Small intestine (tissue), 7 donors: ENCODE data around the gene GSG1L2. TPM values are rescaled to one million over a fixed set of nuclear protein-coding genes. Genes with fewer than 3 reads are reported as not detected.

Experiments
- DNase-seq, 2 donors: peaks; one replicate each; pipeline versions ENCODE4 v3.0.0 to v3.0.0-alpha.2; 2013
- FAIRE-seq: peaks from 2 replicates; lab custom pipeline; 2012; peaks lifted over from hg19 to GRCh38; lab: Jason Lieb, UNC
- H3K27ac ChIP-seq, 3 donors: one replicate each; pipeline ENCODE4 v1.5.1; 2013; ENCODE audit warnings: low read length in 2 of 3, mild to moderate bottlenecking in 2 of 3, control low read depth in 1 of 3, inconsistent platforms in 1 of 3, low read depth in 1 of 3, moderate library complexity in 1 of 3
- H3K27me3 ChIP-seq, 3 donors: one replicate each; pipeline ENCODE4 v1.6.1; 2013; ENCODE audit warnings: low read length in 3 of 3, inconsistent platforms in 1 of 3; ENCODE audit not compliant: control insufficient read depth in 3 of 3, insufficient read depth in 3 of 3
- H3K36me3 ChIP-seq, 3 donors: one replicate each; pipeline ENCODE4 v1.6.1; 2013; ENCODE audit warnings: low read length in 3 of 3, inconsistent platforms in 1 of 3, low read depth in 1 of 3, mild to moderate bottlenecking in 1 of 3, moderate library complexity in 1 of 3; ENCODE audit not compliant: control insufficient read depth in 3 of 3, insufficient read depth in 2 of 3
- H3K4me1 ChIP-seq, 3 donors: one replicate each; pipeline ENCODE4 v1.6.1; 2013; ENCODE audit warnings: low read length in 2 of 3, inconsistent platforms in 1 of 3, low read depth in 1 of 3, mild to moderate bottlenecking in 1 of 3, moderate library complexity in 1 of 3; ENCODE audit not compliant: control insufficient read depth in 3 of 3, insufficient read depth in 2 of 3
- H3K4me3 ChIP-seq, 3 donors: one replicate each; pipeline ENCODE4 v1.5.1; 2013; ENCODE audit warnings: low read length in 3 of 3, control low read depth in 1 of 3, inconsistent platforms in 1 of 3, low read depth in 1 of 3, mild to moderate bottlenecking in 1 of 3, moderate library complexity in 1 of 3
- H3K9me3 ChIP-seq, 2 donors: one replicate each; pipeline ENCODE4 v1.6.1; 2013; ENCODE audit warnings: low read depth in 1 of 2, low read length in 1 of 2; ENCODE audit not compliant: control insufficient read depth in 2 of 2, insufficient read depth in 1 of 2
- WGBS, 3 donors: extraction: QIAGEN DNeasy Blood & Tissue Kit; methylation state at CpG; one replicate each; pipeline ENCODE4 v1.1.7; 2013; 5-methylcytosine and 5-hydroxymethylcytosine counted together
- polyA plus RNA-seq, 4 donors: library from polyadenylated mRNA; stranded (reverse) in 3 of 4; unstranded in 1 of 4; fragments of 200-250 nt in 3 of 4; fragments of 120-200 nt in 1 of 4; gene quantifications; one replicate each; pipeline versions ENCODE4 v1.2.1 to v1.2.3, GENCODE V29; 2013
- donor health status: healthy with polysubstance abuse.
- donor health status: control.
- donor health status: control.
- donor health status: Bipolar disorder and iron deficiency.
- donor health status: healthy.

GSG1L2 gene
- polyA plus RNA-seq, 4 donors = not detected

DNA sequence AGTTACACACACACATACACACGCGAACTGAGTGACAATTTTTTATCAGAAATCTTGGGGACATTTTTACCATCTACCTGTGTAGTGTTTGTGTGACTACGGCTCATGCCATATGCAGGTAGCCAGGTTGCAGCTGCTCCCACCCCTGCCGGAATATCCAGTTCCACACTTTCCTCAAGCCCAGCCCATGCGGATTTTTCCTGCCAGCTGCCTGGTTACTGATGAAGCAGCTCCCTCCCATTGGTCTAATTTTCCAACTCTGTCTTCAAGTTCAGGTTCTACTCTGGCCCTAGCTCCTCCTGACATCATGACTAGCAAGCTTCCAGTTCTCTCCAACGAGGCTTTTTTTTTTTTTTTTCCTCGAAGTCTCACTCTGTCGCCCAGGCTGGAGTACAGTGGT, 4.8 kb downstream of the GSG1L2 start:
- Histone ChIP-seq H3K27ac (no peak overlapping the region), H3K9me3 (no peaks in the 10 kb centered on the region), H3K4me1 (no peaks in the 10 kb centered on the region), H3K4me3 (no peak overlapping the region), H3K36me3 (no peaks in the 10 kb centered on the region), H3K27me3 (no peaks in the 10 kb centered on the region)
- WGBS, 3 donors = 39 to 49% (median 44%) methylated on average over 8 of the region's 8 CpGs
- DNase-seq = peak; percentile 21 to 62
- no peak for FAIRE-seq

DNA sequence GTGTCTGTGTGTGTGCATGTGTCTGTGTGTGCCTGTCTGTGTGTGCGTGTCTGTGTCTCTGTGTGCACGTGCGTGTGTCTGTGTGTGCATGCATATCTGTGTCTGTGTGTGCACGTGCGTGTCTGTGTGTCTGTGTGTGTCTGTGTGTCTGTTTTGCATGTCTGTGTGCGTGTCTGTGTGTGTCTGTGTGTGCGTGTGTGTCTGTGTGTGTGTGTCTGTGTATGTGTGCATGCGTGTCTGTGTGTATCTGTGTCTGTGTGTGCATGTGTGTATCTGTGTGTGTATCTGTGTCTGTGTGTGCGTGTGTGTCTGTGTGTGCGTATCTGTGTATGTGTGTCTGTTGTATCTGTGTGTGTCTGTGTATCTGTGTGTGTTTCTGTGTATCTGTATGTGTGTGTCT, 5.4 kb downstream of the GSG1L2 start:
- no peak overlapping the region for H3K4me3 ChIP-seq
- no peaks in the 10 kb centered on the region for H3K36me3 ChIP-seq
- DNase-seq = no peak
- H3K9me3 ChIP-seq = no peaks in the 10 kb centered on the region
- peaks cover 0 to 1% (median 0%) of the 10 kb centered on the region in 3 donors for H3K27me3 ChIP-seq
- 75 to 82% (median 78%) methylated on average over 10 of the region's 10 CpGs for WGBS, 3 donors
- no peak overlapping the region for H3K27ac ChIP-seq
- FAIRE-seq = no peak
- no peaks in the 10 kb centered on the region for H3K4me1 ChIP-seq

GRCh38 chr17:9814337-9814945, 7.4 kb downstream of the GSG1L2 start:
- no peak for DNase-seq
- Histone ChIP-seq H3K4me1 (no peaks in the 10 kb centered on the region), H3K27me3 (peaks cover 0 to 2% (median 0%) of the 10 kb centered on the region in 3 donors), H3K4me3 (no peak overlapping the region), H3K36me3 (no peaks in the 10 kb centered on the region), H3K9me3 (no peaks in the 10 kb centered on the region), H3K27ac (no peak overlapping the region)
- WGBS, 3 donors = 80 to 86% (median 84%) methylated on average over 14 of the region's 14 CpGs
- no peak for FAIRE-seq

GRCh38 chr17:9813166-9813565, 8.7 kb downstream of the GSG1L2 start:
- no peak overlapping the region for H3K4me3 ChIP-seq
- H3K9me3 ChIP-seq = no peaks in the 10 kb centered on the region
- H3K27me3 ChIP-seq = peaks cover 0 to 2% (median 0%) of the 10 kb centered on the region in 3 donors
- H3K27ac ChIP-seq = no peak overlapping the region
- no peaks in the 10 kb centered on the region for H3K4me1 ChIP-seq
- DNase-seq (no peak), FAIRE-seq (no peak)
- H3K36me3 ChIP-seq = no peaks in the 10 kb centered on the region
- WGBS, 3 donors = 77 to 79% (median 79%) methylated on average over 9 of the region's 9 CpGs

- no peak overlapping the region for H3K27ac ChIP-seq
- H3K36me3 ChIP-seq = no peaks in the 10 kb centered on the region
- FAIRE-seq (no peak), DNase-seq (no peak)
- no peaks in the 10 kb centered on the region for H3K4me1 ChIP-seq
- H3K27me3 ChIP-seq = peaks cover 0 to 2% (median 0%) of the 10 kb centered on the region in 3 donors
- no peaks in the 10 kb centered on the region for H3K9me3 ChIP-seq
- WGBS, 3 donors = 20 to 61% (median 33%) methylated on average over 11 of the region's 11 CpGs
- no peak overlapping the region for H3K4me3 ChIP-seq
Observed at GRCh38 chr17:9811537-9811936, 10.3 kb downstream of the GSG1L2 start.

GRCh38 chr17:9811086-9811485, 10.8 kb downstream of the GSG1L2 start:
- Histone ChIP-seq H3K27ac (no peak overlapping the region), H3K9me3 (no peaks in the 10 kb centered on the region), H3K36me3 (no peaks in the 10 kb centered on the region), H3K27me3 (peaks cover 0 to 2% (median 0%) of the 10 kb centered on the region in 3 donors), H3K4me3 (no peak overlapping the region), H3K4me1 (no peaks in the 10 kb centered on the region)
- FAIRE-seq (no peak), DNase-seq (no peak)
- 73 to 86% (median 77%) methylated on average over 5 of the region's 5 CpGs for WGBS, 3 donors

- H3K9me3 ChIP-seq = no peaks in the 10 kb centered on the region
- H3K4me1 ChIP-seq = no peaks in the 10 kb centered on the region
- WGBS, 3 donors = 62 to 77% (median 65%) methylated on average over 4 of the region's 4 CpGs
- H3K27me3 ChIP-seq = peaks cover 0 to 2% (median 0%) of the 10 kb centered on the region in 3 donors
- H3K4me3 ChIP-seq = no peak overlapping the region
- H3K27ac ChIP-seq = no peak overlapping the region
- H3K36me3 ChIP-seq = no peaks in the 10 kb centered on the region
- DNase-seq (no peak), FAIRE-seq (no peak)
Observed at GRCh38 chr17:9810100-9810949, 11.6 kb downstream of the GSG1L2 start.

GRCh38 chr17:9809409-9809808, 12.5 kb downstream of the GSG1L2 start:
- WGBS, 3 donors = 90 to 92% (median 91%) methylated on average over 8 of the region's 8 CpGs
- no peaks in the 10 kb centered on the region for H3K4me1 ChIP-seq
- no peaks in the 10 kb centered on the region for H3K9me3 ChIP-seq
- H3K4me3 ChIP-seq = no peak overlapping the region
- no peak overlapping the region for H3K27ac ChIP-seq
- DNase-seq (no peak), FAIRE-seq (no peak)
- H3K36me3 ChIP-seq = no peaks in the 10 kb centered on the region
- peaks cover 0 to 2% (median 0%) of the 10 kb centered on the region in 3 donors for H3K27me3 ChIP-seq
